Right ventricle myocardium inferior (tissue), 1 donor: ENCODE data around the gene DCP1A. TPM values are rescaled to one million over a fixed set of nuclear protein-coding genes. Genes with fewer than 3 reads are reported as not detected.

ENCODE experiments used
- ATAC-seq: fragments of 200-7000 bp; cut with Tn5 transposase; one replicate; pipeline ENCODE4 v1.9.1; 2020; ENCODE audit warnings: mild to moderate bottlenecking, moderate library complexity
- DNase-seq: peaks from one replicate; pipeline ENCODE4 v3.0.0; 2021; ENCODE audit errors: missing footprints
- intact Hi-C: fragments of 100-400 bp; cut with DNase I; formaldehyde crosslinking; loops from one replicate; pipeline ENCODE4 v1.11.0; 2022
- total RNA-seq: library from RNA; stranded (reverse); fragmentation: NEBNext Ultra II Directional; extraction: Animal tissue kit (Norgen Biotek cat#: 25700); gene quantifications from one replicate; pipeline ENCODE4 v1.2.1, GENCODE V29; 2021
- donor health status: DM: no; HTN: yes; CAD: no; lungs with severe emphysema.

DCP1A gene
- total RNA-seq, 1 donor from 2014 or later: 17.7 TPM

- no peak for ATAC-seq
- no peak for DNase-seq
- intact Hi-C loops: loop anchor here (5.0 kb wide), 1 partner anchor 34 kb away; no protein-coding TSS in a partner anchor
Observed at GRCh38 chr3:53238051-53238850, 109.1 kb downstream of the DCP1A start.

- intact Hi-C loops: loop anchor here (5.0 kb wide), 1 partner anchor 36 kb away; no protein-coding TSS in a partner anchor
- DNase-seq: peak; percentile 89
- peak; percentile 84 for ATAC-seq
Observed at GRCh38 chr3:53236112-53236841, 111.1 kb downstream of the DCP1A start.

GRCh38 chr3:53235545-53235944, 111.8 kb downstream of the DCP1A start:
- intact Hi-C loops: loop anchor here (5.0 kb wide), 1 partner anchor 37 kb away; no protein-coding TSS in a partner anchor
- ATAC-seq: no peak
- no peak for DNase-seq

GRCh38 chr3:53234841-53235232, 112.5 kb downstream of the DCP1A start:
- ATAC-seq (no peak), DNase-seq (no peak)
- intact Hi-C loops: loop anchor here (5.0 kb wide), 1 partner anchor 37 kb away; no protein-coding TSS in a partner anchor

- no peak for DNase-seq
- no peak for ATAC-seq
Observed at GRCh38 chr3:53234130-53234840, 113.1 kb downstream of the DCP1A start.

More at GRCh38 chr3:53234130-53234840, 113.1 kb downstream of the DCP1A start:
- intact Hi-C loops: no loop called here

Other genes starting within 250 kb of the DCP1A start
- gene RFT1, start 217.1 kb downstream of the DCP1A start, total RNA-seq: 11.0 TPM
- 16.9 TPM for gene PRKCD, start 186.3 kb downstream of the DCP1A start, total RNA-seq
- gene TKT, start 91.5 kb downstream of the DCP1A start, total RNA-seq: 48.1 TPM
- 1.1 TPM for gene CACNA1D, start 147.1 kb upstream of the DCP1A start, total RNA-seq